Right lobe of liver (tissue), 4 donors: Measurements from ENCODE around the gene UBE2G2.

Experiments
- CTCF ChIP-seq, 4 donors: fragments of 200-600 bp in 3 of 4; fragments of 450-650 bp in 1 of 4; IDR thresholded peaks; one replicate each; pipeline versions ENCODE4 v1.5.1 to v1.8.0; 2016 to 2022; ENCODE audit warnings: antibody characterized with exemption in 4 of 4, mild to moderate bottlenecking in 2 of 4
- POLR2A ChIP-seq: fragments of 450-650 bp; IDR thresholded peaks from one replicate; pipeline ENCODE4 v1.6.1; 2017; ENCODE audit warnings: antibody characterized with exemption, mild to moderate bottlenecking
- donor health status: DM: no; HTN: no; CAD: no.
- donor health status: DM: no; HTN: no; CAD: no.
- donor health status: DM: no; HTN: yes; CAD: no.

DNA sequence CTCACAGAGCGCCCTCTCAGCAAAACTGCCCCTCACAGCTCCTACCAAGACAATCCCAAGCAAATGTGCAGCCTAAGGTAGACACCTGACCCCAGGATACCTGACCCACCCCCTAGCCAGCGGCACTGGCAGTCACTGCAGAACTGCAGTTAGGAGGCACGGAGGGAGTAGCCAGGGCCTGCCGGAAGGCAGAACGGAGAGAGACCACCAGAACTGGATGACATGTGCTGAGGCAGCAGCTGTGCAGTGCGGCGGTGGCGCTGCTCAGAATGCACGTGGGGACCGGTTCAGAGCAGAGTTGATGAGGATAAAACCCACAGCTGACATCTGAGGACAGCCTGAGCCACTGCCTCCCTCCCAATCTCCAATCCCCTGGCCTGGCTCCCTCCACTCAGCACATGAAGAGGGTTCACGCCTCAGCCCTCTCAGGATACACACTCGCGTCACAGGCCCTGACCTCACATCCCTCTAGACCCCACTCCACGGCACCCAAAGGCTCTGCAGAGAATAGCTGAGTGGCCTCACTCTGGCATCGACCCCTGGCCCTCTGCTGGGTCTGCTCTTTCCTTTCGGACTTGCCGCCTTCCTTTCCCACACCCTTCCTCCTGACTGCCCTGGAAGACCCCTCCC, 29.6 kb downstream of the UBE2G2 start:
- no peak for TF ChIP-seq CTCF (IDR thresholded peaks at IDR 0.05)
- TF ChIP-seq POLR2A = no peak
